T-helper 22 cell (primary cell): Measurements from ENCODE around the gene SLC2A4.
A peak's percentile ranks its signal among the peaks of the same experiment; 100 is the strongest.
"Not testable (repeated sequence)": the region's sequence is repeated elsewhere in the genome, so short reads cannot be mapped to it uniquely, and the experiment has no call there.

ENCODE experiments used
- DNase-seq: peaks from one replicate; pipeline ENCODE4 v3.0.0-alpha.2; 2020; ENCODE audit warnings: low read depth

Gene SLC2A4

DNA sequence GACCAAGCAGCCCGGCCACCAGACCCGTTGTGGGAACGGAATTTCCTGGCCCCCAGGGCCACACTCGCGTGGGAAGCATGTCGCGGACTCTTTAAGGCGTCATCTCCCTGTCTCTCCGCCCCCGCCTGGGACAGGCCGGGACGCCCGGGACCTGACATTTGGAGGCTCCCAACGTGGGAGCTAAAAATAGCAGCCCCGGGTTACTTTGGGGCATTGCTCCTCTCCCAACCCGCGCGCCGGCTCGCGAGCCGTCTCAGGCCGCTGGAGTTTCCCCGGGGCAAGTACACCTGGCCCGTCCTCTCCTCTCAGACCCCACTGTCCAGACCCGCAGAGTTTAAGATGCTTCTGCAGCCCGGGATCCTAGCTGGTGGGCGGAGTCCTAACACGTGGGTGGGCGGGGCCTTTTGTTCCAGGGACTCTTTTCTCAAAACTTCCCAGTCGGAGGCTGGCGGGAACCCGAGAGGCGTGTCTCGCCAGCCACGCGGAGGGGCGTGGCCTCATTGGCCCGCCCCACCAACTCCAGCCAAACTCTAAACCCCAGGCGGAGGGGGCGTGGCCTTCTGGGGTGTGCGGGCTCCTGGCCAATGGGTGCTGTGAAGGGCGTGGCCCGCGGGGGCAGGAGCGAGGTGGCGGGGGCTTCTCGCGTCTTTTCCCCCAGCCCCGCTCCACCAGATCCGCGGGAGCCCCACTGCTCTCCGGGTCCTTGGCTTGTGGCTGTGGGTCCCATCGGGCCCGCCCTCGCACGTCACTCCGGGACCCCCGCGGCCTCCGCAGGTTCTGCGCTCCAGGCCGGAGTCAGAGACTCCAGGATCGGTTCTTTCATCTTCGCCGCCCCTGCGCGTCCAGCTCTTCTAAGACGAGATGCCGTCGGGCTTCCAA lies at the start of gene SLC2A4:
TSS of gene SLC2A4 (plus strand) at position 645 of the 879 bp plus-strand sequence. CDS start at position 862, 217 bp downstream.
- DNase-seq, result peak; percentile 68

DNA sequence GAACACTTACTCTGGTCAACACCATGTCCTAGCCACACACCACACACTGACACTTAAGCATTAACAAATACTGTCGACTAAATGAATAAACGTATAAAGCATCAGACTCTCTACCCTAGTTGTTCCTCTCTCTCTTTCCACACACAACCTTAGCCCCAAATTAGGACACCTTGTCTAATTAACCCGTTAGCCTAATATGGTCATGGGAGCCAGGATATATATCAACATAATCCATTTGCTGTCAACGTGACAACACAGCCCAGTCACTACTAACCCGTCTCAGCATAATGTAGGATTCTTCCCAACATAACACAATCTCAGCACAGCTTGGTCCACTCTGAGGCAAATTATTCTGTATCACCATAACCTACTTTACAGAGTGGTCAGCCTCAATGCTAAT lies 49.4 kb upstream of the SLC2A4 start:
- DNase-seq, result no peak

DNA sequence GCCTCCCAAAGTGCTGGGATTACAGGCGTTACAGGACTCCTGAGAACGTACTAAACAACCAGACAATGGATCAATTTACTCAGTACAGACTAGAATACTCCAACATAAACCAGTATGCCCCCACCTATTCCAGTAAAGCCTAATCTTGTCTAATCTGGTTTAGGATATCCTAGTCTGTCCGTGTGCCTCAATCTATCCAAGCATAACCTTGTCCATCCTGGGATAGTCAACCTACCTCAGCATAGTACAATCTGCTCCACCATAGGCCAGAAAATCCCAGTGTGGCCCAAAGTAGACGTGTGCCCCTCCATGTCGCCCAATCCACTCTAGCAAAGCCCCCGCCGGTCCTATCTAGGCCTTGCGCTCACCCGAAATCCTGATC lies 47.8 kb upstream of the SLC2A4 start:
- DNase-seq, result no peak

DNA sequence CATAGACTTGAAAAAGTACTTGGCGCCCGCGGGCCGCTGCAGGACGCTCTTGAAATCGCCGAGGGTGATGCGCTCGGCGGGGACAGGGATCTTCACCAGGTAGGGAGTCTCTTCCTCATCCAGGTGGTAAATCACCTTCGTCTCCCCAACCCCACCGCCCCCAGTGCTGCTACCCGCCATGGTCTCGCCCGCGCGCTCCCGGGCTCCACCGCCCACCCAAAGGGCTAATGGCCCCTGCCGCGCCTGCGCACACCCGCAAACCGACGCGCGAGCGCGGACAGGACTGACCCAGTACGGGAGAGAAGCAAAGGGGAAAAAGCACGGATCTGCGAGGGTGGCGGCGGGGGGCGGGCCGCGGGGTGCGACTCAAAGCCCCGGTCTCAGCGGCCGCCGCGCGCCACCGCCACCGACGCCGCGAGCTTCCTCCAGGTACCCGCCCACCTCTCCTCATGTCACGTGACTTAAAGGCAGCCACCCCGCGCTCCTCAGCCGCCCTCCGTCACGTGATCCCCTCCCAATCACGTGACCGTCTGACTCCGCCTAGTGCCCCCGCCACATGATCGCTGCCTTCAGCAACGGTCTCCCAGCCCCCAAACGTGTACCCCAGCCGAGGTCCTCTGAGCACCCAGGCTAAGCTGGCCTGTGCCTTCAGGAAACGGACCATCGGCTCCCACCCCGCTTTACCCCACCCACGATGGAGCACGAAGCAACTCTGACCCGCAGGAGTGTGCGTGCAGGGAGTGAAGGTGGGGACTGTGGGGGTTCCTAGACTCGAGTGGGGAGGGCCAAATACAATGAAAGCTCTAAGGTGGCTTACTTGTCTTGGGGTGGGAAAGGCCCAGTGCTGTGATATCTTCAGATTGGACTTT lies 47.2 kb upstream of the SLC2A4 start, which contains the start of gene DVL2:
TSS of gene DVL2 (minus strand) at position 435 of the 869 bp plus-strand sequence. CDS start at position 180, 255 bp downstream.
- peak; percentile 93 for DNase-seq

DNA sequence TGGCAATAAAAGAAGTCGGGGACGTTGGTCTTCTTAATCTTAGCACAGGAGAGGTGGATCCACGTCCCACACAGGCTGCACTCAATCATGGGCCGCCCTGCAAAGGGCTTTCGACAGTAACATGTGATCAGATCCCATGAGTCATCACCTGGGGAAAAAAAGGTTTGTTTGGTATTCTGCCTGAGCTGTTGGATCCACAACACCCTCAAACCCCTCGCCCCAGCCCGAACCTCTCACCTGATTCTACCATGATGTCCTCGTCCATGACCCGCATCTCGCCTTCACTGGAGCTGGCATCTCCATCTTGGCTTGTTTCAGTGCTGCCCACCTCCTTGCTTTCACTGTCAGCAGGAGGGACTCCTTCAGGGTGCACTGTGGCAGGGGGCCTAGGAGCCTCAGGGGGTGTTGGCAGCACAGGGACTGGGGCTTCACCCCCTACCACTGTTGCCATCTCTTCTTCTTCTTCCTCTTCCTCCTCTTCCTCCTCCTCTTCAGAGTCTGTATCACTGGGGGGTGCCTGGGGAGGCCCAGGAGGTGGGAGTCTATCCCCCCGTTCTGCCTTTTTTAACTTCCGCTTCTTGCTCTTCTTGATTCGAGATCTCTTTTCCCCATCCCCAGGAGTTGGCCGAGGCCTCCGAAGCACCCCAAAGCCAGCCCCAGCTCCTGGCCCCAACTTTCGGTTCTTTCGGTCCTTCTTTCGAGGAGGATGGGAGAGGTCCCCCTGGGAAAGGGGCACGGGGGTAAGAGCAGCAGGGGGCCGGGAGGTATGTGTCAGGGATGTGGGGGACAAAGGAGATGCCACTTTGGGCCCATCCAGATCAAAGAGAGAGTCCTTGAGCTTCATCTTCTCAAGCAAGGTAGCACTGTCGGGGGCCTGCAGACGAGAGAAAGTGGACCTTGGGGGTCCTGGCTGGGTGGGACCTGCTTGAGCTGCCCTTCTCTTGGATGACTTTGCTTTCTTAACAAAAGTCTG lies 45.5 kb upstream of the SLC2A4 start:
- no peak for DNase-seq

DNA sequence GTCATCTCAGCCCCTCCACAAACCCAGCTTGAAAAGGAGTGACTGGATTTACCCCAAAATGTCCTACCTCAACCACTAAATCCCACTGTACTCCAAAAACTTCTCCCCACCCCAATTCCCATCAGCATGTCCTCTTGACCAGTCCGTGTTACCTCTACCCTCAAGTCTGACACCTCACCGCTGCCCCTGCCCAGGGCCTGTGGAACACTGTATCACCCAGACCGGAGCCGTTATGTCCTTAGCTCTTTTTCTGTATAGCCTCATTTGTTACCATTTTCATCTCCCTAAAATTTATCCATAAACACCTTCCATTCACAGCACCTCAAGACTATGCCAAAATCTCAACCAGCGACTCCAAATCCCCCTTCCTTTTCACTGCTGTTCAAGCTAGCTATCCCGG lies 44.7 kb upstream of the SLC2A4 start:
- DNase-seq, result no peak

DNA sequence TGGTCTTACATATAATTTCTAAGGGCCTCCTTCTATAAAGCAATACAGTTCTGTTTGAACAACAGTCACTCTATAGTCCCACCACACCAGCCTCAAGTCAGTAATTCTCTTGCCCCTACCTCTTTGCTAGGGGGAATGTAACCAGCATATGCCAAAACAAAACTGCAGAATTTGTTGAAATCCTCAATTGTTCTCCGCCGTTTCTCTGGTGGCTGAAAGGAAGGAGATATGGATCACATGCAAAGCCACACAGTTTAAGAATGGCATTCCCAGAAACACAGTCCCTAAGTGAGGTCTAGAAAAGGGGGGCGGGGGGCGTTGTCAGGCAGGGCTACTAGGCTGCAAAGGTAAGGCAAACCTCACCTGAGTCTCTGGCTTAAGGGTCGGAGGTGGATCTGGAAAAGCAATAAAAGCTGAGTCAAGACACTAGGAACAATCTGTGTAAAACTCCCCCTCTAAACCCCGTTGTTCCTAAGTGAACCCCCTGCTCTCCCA lies 44.2 kb upstream of the SLC2A4 start:
- DNase-seq, result no peak

DNA sequence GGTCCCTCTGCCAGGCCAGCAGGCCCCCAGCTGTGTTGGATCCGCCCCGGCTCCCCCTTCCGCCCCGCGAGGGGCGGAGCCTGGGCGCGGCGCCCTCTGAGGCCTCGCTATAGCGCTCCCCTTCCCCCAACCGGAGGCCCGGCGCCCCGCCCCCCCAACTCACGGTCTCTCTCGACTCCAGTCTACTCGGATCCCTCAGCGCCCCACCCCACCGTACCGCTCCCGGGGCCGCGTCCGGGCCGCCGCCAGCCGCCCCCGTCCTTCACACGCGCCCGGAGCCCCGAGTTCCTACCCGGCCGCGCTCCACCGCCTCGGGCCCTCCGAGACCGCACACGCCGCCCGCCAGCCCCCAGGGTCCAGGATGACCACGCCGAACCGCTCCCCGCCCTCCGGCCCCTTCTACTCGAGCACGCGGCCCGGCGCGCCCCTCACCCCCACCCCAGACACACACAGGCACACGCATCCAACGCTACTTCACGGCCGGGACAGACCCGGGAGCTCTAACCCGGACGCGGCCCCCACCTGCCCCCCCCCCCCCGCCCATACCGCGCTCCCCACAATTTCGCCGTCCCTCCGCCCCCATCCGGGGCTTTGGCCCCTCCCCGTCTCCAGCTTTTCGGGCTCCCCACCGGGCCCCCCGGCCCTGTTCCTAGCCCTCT lies 43.6 kb upstream of the SLC2A4 start:
- DNase-seq, result peak; percentile 61

DNA sequence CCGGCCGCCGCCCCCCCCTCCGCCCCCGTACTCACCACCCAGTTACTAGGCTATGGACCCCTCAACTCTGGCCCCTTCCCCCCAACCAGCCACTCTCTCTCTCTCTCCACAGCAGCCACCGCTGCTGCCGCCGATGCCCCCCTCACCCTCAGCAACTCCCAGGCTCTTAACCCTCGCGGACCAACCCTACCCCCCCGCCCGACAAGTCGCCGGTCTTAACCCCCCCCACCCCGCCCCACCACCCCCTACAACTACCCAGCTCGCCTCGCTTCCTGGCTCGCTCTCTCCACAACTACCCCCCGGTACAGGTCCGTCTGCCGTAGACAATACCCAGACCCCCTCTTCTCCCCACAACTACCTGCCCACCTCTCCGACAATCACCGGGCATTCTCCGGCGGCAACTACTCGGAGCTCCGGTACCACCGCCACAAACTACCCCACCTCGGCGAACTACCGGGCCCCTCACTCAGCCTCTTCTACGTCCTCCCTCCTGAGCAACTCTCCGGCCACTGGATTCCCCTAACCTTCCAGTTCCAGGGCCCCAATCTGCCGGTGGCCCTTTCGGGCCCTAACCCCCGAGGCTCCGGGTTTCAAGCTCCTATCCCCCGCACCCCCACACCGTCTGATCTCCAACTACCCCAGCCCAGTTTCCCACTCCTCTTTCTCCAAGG lies 43.0 kb upstream of the SLC2A4 start:
- DNase-seq, result no peak

DNA sequence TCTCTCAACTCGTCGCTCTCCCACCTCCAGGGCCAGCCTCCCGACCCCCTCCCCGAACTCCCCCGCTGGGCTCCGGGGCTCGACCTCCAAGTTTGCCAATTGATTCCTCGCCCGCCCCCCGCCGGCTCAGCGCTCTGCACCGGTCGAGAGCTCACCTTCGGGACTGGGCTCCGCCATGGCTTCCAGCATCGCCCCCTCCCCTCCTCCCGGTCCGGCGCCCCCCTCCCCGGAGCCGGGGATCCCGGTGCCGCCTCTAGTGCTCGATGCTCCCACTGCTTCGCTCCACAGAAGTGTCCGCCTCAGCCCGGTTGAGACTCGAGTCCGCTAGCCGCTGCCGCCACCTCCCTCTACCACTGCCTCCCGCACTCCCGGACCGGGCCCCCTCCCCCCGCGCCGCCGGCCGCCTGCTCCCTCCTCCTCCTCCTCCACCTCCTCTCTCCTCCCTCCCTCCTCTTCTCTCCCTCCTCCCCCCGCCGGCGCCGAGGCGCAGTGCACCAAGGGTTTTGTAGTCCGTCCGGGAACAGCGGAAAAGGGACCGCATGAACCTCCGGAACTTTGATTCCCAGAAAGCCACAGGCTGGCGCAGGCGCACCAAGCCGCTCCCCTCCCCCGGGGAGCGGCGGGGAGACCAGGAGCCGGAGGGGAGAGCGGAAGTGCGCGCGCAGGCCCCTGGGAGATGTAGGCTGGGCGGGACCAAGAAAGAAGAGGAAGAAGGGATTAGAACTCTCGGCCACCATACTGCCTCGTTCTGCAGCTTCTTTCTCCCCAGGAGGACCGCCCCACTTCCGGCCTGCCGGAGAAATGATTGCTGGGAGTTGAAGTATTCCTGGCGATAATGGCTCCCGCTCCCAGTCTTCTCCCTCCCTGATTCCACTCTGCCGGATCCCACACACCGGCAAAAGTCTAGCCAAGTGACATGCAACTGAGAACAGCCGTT lies 42.2 kb upstream of the SLC2A4 start, which contains the start of gene PHF23:
TSS of gene PHF23 (minus strand) at position 367 of the 937 bp plus-strand sequence. CDS start at position 189, 178 bp downstream.
- peak; percentile 97 for DNase-seq

DNA sequence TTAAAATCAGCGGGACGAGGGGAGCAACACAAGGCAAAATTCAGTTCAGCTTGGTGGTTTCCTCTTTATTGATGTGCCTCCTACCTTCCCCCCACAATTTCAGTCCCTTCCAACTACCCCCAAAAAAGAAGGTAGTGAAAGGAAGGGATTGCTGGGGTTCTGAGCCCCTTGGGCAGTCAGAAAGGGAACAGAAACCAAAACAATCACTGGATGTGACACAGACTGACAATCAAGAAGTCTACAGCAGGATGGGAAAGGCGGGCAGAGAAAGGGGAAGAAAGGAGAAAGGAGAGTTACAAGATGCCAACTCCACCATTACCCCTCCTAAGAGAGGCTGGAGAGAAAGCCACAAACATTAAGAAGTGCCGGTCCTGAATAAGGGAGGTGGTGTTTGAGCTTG lies 41.1 kb upstream of the SLC2A4 start:
- DNase-seq, result no peak

DNA sequence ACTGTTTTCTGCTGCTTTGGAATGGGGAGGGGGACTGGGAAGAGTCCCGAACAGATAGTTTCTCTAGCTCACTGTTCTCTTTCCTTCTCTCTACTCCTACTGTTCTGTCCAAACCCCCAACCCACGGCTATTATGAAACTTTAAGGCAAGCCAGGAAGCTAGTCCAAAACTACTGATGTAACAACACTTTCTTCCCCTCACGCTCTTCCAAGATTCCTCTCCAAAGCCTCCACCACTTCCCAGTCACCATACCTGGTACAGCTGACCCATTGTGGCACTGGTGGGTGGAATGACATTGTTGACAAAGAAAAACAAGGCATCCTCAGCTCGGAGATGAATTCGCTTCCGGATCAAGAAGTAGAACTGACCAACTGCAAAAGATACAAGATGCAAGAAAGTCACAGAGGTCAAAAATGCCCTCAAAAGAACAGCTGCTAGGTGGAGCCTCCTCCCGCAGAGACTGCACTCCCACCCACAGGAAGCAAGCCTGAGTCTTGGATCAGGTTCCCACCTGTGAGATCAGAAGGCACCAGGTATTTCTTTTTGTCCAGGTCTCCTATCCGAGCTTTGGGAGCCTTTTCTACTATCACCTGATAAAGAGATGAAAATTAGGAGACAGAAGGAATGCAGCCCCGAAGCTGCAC lies 40.3 kb upstream of the SLC2A4 start:
- no peak for DNase-seq

DNA sequence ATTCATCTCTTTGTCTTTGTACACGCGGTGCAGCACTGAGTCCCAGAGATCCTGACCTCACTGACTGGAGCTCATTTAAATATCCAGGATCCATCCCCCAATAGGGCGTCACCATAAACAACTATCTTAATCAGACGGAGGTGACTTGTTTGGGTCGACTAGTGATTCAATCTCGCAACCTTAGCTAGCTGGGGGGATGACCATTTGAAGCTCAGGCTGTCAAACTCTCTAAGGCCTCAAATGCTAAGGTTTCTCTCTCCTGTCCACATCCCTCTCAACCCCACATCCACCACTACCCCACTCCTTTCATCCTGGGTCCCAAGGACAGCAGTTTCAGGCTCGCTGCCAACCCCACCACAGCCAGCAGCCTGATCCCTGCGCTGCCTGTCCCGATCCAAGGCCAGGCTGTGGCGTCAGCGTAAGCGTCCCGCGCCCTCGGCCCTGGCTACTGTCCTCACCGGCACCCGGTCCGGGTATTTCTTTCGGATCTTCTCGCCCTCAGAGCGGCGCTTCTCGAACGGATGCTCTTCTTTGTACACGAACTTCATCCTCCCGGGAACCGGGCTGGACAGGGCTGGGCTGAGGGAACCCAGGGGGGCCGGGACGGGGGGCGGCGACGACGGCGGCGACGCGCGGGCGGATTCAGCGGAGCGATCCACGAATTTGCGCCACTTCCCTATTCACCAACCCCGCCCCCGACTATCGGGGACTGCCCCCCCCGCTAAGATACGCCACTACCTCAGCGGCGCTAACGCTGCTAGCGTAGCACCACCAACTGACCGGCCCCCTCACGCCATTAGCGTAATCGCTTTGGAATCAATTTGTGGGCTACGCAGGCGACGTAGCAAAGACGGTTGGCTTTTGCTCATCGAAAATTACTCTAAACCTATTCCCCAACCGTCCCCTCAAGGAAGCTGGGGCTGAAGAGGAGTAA lies 39.5 kb upstream of the SLC2A4 start, which contains the start of gene GABARAP:
TSS of gene GABARAP (minus strand) at position 667 of the 934 bp plus-strand sequence. CDS start at position 548, 119 bp downstream.
- DNase-seq, result peak; percentile 84

DNA sequence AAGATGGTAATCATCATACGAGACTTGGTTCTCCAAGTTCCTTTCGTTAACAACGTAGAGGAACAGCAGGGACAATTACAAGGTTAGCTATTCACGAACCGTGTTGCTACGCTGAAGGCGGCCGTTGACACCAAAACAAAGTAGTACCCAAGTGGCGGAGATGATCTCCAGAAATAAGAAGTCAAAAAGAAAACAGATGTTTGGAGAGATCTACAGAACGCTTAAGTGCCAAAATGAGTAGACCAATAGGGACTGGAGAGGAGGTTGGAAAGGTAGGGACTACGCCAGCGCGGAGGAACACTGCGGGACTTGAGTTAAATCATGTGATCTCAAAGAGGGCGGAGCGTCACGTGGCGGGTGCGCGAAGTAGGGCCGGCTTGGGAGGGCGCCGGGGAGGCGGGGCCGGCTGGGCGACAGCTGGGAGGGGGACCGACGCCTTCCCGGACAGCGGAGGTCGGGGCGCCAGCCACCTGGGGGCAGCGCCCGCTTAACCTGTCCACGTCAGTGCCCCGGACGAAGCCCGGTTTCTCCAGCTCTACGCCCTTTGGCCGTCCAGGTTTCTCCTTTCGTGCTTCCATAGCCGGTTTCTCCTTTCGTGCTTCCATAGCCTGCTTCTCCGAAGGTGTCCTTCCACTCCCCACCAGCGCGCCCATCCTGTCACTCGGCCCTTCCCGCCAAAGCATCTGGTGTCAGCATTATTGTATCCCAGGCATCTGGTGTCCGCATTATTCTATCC lies 38.6 kb upstream of the SLC2A4 start:
- peak; percentile 90 for DNase-seq

DNA sequence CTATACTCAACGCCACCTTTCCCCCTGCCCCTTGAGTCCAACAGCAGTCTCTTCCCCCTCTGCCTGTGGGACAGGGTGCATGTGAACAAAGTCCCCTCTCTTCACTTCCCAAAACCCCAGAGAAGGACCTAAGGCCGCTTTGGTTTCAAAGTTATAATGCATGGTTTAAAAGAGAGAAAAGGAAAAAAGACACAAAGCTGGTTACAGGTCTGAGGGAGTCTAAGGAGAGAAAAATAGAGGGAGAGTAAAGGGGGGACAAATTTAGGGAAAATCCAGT lies 38.1 kb upstream of the SLC2A4 start:
- DNase-seq, result no peak

DNA sequence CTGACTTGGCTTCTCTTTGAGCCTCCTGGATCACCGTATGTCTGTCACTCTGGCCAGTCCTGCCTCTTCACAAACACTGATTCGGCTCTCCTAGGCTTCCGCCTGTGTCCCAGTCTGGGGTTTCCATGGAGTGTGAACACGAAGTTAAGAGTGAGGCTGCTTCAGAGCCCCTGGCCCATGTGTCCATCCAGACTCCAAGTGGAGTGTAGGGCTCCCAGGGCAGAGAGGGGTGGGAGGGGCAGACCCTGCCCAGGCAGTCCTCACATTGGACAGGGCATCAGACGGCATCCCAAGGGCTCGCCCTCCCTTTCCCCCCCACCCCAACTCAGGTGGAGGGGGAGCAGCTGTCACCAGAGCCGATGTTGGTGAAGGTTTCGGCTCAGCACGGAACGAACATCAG lies 37.7 kb upstream of the SLC2A4 start:
- not testable (repeated sequence) for DNase-seq

DNA sequence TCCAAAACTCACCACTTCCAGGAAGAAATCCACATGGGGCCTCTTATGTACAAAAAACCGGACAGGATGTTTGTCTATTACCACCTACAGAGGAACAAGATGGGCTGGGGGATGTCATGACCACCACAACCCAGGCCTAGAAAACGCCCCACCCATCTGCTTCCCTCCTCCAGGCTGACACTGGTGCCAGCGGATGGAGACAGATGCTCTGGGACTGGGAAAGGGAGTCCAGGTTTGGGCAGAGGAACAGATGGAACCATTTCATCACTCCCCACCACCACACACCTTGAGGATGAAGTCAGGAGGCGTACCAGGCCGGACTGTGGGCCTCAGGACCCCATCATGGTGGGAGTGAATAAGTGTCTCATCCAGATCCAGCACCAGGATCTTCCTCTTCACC lies 34.7 kb upstream of the SLC2A4 start:
- DNase-seq, result no peak
